Skeletal muscle cell (primary cell): ENCODE results near the gene HLF.

Experiments used
- DNase-seq: peaks from one replicate; pipeline ENCODE4 v3.0.0-alpha.2; 2010; ENCODE audit warnings: low read depth
- H3K4me3 ChIP-seq: 2 replicates; pipeline ENCODE4 v1.5.1; 2011; ENCODE audit warnings: low read depth, mild to moderate bottlenecking, control low read depth, low read length, moderate library complexity

The HLF gene

DNA sequence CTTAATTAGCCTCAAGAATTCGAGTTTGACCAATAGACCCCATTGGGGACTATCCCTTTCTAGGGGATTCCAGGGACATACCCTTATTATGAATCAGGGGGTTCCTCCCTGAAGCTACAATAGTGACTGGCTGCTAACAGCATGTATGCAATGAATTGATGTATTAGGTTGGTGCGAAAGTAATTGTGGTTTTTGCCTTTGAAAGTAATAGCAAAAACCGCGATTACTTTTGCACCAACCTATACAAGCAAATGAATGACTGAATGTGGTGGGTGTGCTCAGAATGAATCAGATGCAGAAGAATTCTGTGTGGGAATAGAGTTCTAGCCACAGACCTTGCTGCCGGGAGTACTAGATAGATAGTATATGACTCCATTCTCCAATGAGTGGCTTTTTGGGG is 76.7 kb downstream of the HLF start:
- no peak for DNase-seq

DNA sequence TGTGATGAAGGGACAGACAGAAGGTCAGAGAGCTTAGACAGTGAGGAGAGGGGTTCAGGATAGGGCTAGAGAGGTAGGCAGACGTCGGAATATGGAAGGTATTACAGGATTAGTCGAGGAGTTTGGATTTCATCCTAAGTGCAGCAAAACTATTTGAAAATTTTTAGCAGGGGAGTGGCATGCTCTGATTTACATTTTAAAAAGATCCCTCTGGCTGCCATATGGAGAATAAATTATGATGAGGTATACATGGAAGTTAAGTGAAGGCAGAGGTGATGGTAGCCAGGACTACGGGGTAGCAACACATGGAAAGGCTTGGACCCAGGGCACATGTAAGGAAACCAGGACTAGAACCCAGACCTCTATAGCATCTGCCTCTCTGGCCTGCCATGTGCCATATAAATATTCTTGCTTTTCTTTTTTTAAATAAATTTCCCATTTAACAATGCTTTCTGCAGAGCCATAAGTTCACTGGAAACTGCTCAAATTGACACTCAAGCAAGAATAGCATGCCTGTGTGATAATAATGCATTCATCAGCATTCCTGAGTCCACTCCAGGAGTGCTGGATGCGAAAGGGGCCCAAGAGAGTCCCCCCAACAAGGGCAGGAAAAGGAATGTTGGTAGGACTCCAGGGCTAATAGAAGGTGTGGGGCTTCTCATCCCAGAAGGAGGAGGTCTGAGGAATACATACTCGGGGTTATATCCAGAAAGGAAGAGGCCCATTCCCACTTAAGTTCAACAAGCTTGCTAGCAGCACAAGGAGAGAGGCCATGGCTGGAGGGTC is 78.2 kb downstream of the HLF start:
- no peak for DNase-seq
- no peak overlapping the region for H3K4me3 ChIP-seq

More for the DNA sequence above, 76.7 kb downstream of the HLF start:
- no peak overlapping the region for H3K4me3 ChIP-seq

DNA sequence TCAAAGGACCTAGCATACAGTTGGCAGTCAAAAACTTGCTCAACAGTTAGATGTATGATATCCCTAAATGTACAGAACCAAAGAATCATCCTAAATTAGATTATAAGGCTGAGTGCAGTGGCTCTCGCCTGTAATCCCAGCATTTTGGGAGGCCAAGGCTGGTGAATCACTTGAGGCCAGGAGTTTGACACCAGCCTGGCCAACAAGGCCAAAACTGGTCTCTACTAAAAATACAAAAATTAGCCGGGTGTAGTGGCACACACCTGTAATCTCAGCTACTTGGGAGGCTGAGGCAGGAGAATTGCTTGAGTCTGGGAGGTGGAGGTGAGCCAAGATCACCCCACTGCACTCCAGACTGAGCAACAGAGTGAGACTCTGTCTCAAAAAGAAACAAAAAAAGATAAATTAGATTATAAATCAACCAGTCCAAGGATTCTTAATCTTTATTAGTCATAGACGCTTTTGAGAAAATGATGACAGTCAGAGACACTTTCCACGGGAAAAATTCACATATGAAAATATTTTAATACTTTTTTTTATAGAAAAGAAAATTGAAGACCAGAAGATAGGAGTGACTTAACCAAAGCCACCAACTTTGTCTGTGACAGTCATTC is 79.2 kb downstream of the HLF start:
- no peak overlapping the region for H3K4me3 ChIP-seq
- no peak for DNase-seq

DNA sequence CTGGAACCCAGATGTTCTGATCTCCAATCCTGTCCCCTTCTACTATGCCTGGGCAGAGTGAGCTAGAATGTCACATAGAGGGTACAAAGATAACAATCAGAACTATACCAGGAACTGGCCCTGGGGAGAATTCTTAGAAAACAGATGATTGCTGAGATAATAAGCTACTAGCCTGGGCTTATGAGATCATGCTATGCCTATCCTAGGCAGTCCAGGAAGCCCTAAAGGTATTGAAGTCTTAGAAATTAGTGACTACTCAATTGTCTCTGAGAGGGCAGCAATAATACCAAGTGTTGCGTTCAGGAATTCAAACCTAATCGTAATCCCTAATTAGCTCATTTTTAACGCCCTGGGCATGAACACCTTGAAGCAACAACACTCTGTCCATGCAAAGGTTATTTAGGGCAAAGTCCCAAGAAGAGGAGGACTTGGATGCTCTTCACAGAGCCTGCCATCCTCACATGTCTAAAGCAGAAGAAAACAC is 79.8 kb downstream of the HLF start:
- no peak overlapping the region for H3K4me3 ChIP-seq
- no peak for DNase-seq

DNA sequence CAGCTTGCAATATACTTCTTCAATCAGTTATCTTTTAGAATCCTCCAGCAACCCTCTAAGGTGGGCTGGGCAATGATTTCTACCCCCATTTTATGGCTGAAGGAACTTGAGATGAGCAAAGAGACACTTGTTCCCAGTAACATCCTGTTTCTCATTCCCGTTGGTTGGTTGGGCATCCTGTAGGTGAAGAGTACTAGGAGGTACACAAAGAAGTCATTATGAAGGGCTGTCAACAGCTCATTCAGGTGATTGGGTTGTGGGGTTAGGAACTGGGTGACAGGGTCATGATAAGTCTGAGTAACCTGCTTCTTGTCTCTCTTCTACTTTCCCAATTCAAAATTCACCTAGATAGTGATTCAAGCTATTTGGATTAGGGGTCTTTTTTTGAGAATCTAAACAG is 80.4 kb downstream of the HLF start:
- H3K4me3 ChIP-seq, result no peak overlapping the region

DNA sequence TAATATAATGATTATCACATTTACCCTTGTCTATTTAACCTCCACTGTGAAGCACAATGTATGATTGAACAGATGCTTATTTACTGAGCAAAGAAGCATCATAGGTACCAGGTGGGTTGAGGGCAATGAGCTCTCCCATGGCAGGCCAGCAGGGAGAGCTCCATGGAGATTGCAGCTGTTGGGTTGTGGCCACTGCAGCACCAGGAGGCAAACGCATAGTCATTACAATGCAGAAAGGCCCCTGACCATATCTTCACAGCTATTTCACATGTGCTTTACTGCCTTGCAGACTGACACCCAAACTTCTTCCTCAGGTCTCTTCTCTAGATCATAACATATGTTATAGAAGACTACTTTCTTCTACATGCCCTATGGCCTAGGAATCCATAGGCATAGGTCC is 81.9 kb downstream of the HLF start:
- H3K4me3 ChIP-seq, result no peak overlapping the region
- no peak for DNase-seq

More for the DNA sequence above, 80.4 kb downstream of the HLF start:
- DNase-seq, result no peak

DNA sequence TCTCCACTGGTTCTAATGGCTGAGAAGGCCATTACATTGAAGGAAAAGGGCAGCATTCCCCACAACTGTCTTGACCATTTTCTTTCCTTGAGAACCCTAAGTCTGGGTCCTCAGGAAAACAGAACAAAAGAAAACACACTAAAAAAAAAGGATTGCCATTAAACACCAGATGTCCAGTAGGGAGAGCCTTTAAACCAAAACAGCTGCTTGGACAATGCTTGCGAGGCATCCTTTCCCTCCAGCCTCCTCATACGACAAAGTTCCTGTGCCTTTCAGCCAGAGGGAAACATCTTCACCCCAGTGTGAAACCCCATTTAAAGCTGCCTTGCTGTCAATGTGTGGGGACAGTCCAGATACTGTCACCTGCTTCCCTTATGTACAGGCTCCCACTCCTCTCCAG is 82.6 kb downstream of the HLF start:
- no peak overlapping the region for H3K4me3 ChIP-seq
- DNase-seq, result no peak

DNA sequence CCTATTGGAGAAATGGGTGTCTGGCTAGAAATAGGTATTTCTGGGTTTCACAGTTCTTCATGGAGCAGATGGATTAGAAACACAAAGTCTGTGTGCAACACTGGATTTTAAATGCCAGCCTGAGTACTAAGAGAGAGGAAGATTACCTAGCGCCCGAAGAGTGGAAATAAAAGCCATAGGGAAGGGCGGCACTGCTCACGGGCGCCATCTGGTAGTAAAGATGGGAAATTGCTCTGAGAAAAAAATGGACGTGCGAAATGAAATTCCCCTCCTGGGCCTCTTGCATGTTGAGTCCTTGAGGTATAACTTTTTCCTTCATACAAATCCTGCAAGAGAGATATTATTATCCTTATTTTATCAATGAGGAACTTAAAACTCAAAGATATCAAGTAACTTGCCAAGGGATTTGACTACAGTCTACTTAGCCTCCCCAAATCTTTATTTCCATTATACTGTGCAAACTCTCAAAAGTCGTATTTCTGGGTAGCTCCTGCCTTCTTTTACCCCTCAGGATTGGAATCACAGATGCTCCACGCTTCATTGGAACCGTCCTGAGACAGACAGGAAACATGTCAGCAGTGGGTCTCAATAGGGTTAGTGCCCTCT is 84.1 kb downstream of the HLF start:
- no peak overlapping the region for H3K4me3 ChIP-seq
- no peak for DNase-seq

DNA sequence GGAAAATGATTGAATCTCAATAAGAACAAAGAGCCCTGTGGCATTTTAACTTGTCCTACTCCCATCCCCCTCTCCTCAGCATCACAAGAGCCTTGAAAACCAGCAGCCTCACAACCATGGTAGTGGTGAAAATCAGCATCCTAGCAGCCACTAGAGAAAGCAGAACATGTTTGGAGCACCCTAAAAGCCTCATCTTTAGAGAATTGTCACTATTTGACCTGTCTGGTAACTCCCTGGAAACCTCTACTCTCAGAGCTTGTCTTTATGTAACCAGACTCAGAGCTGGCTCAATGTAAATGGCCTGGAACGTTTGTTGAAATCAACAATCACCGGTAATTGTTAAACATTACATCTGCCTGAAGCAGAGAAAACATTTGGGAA is 86.1 kb downstream of the HLF start:
- DNase-seq, result no peak
- no peak overlapping the region for H3K4me3 ChIP-seq

DNA sequence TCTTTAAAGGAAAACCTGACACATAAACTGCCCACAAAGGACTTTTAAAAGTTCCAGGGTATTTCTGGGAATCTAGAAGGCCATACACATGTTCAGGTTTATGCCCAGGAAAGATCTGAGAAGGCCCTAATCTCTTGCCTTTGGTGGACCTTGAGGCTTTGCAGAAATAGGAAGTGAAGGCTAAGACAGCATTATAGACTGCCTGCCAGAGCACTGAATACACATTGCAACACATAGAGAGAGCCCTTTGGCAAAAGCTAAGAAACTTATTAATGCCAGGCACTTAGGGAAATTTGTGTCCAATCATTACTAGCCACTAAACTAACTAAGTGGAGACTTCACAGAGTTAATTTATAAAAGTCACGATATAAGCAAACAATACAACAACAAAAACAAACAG is 86.5 kb downstream of the HLF start:
- no peak overlapping the region for H3K4me3 ChIP-seq
- no peak for DNase-seq

DNA sequence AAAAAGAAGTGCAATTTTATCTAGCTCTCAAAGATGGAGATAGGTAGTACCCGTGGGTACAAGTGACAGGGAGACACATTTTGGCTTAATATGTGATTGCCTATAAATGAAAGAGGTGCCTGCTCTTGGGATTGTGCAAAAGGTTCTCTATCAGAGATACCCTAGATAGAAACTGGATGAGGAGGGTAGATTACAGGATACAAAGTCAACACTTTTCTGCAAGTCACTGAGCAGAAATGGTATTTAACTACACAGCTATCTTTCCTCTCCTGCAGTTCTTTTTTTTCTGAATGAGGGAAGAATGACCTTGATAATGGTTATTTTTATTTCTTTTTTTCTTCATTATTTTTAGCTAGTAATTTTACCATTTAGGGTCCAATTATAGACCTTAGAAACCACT is 89.2 kb downstream of the HLF start:
- H3K4me3 ChIP-seq, result no peak overlapping the region
- DNase-seq, result no peak

DNA sequence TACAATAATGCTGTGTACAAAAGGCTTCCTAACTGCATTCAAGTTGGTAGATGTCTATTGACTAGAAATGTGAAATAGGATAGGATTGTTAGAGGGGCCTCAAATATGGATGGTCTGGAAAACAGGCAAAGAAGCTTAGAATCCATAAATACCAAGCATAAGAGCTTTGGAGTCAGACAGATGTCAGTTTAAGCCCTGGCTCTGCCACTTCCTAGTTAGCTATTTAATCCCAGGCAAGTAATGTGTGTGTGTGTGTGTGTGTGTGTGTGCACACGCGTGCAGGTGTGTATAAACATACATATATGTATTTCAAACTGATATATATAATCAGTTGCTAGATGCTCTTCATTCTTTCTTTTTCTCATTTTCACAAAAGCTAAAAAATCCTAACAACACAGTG is 90.2 kb downstream of the HLF start:
- DNase-seq, result no peak
- H3K4me3 ChIP-seq, result no peak overlapping the region

DNA sequence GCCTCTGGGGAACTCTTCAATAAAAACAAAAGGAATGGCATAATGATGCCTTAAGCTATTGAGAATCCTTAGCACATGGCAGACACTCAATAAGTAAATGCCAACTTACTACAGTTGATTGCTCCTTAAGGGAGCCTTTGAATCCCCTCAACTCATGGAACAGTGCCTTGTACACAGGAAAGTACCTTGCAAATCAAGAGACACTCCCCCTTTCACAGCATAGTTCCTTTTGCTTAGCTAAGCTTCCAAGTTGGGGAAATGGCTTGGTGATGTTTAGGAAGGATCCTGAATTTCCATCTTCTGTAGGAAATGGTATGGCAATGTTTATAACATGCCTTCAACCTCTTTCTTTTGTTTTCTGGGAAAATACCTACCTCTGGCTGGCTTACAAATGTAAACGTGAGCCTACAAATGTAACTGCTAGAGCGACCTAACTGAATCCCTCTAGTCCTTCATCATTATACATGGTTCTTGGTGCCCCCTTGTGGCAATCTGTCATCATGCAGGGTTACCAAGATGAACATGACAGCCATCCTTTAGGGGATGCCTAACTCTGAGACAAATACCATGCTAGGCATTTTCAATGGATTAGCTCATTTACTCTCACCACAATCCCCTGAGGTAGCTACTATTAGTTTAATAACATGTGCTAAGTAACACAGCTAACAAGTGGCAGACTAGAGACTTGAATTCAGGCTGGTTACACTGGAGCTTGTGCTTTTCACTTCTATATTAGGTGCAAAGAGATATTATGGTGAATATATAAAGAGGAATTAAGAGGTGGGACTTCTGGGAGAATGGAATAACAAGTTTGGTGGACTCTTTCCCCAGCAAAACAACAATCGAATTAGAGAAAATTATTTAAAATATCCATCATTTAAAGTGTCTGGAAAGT is 91.9 kb downstream of the HLF start:
- no peak for DNase-seq
- H3K4me3 ChIP-seq, result no peak overlapping the region

DNA sequence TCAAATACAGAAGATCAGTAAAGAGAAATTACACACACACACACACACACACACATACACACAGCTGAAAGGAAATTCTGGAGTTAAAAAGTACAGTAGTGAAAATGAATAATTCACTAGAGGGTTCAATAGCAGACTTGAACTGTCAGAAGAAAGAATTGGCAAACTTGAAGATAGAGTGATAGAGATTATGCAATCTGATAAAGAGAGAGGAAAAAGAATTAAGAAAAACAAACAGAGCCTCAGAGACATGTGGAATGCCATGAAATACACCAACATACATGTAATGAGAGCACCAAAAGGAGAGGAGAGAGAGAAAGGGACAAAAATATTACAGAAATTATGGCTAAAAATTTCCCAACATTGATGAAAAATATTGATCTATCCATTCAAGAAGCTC is 96.2 kb downstream of the HLF start:
- H3K4me3 ChIP-seq, result no peak overlapping the region
- no peak for DNase-seq

DNA sequence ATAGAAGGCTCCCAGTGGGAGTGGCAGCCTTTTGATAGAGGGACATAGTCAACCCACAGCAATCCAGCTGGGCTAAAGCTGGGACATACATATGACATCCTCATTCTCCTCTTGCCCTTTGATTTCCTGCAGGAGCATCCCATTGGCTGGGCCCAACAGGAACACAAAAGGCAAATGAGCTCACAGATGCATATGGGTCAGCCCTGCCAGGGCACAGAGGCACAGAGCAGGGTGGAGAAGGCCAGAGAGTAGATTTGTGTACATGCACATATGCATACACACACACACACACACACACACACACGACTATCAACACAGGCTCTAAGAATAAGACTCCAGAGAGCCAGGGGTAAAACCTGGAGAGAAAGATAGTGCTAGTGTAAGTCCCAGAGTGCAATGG is 98.3 kb downstream of the HLF start:
- DNase-seq, result no peak
- no peak overlapping the region for H3K4me3 ChIP-seq

DNA sequence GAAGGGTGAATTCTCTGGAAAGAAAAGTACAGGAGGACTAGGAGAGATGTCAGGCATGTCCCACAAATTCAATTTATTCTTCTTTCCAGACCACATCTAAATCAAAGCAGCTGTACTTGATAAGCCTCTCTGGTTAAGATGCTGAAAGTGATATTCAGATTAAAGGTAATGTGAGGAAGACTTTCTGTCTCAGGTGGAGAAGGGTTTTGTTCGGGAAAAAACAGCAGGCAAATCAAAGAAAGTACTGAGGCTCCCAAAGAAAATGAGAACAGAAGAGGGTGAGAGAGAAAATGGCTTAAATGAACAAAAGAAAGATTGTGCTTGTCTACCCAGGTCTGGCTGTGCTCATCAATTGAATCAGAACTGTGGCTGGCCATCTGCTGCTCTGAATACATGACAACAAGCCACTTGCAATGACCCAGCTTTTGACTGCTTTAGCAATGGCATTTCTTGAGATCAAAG is 101.3 kb downstream of the HLF start:
- H3K4me3 ChIP-seq, result no peak overlapping the region
- no peak for DNase-seq

DNA sequence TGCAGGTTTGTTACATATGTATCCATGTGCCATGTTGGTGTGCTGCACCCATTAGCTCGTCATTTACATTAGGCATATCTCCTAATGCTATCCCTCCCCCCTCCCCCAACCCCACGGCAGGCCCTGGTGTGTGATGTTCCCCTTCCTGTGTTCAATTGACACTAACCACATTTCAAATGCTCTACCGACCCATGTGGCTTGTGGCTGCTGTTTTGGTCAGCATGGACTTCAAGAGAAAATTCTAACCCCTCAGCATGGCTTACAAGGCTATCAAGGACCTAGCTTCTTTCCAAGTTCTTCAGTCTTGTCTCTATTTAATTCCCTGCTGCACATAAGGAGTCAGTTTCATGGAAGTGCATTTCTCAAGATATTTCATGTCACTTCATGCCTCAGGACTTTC is 103.9 kb downstream of the HLF start:
- no peak overlapping the region for H3K4me3 ChIP-seq
- DNase-seq, result no peak
